Heart right ventricle (tissue), 16 donors: Measurements from ENCODE around the gene TMEM9B. TPM values are rescaled to one million over a fixed set of nuclear protein-coding genes. Genes with fewer than 3 reads are reported as not detected.

Source experiments
- ATAC-seq, 8 donors: fragments of 200-7000 bp; cut with Tn5 transposase; one replicate each; pipeline ENCODE4 v1.9.1; 2020; ENCODE audit warnings: mild to moderate bottlenecking in 8 of 8, moderate library complexity in 8 of 8, moderate number of reproducible peaks in 1 of 8
- DNase-seq, 2 donors: peaks; one replicate each; pipeline ENCODE4 v3.0.0-alpha.2; 2020
- H3K27ac ChIP-seq, 10 donors: fragments of 200-600 bp; sonication (generic) in 2 of 10; one replicate each; pipeline versions ENCODE4 v1.5.0 to v1.8.0; 2020 to 2022; ENCODE audit warnings: mild to moderate bottlenecking in 3 of 10
- H3K27me3 ChIP-seq, 7 donors: fragments of 200-600 bp; one replicate each; pipeline ENCODE4 v1.8.0; 2021 to 2022; ENCODE audit warnings: mild to moderate bottlenecking in 2 of 7
- H3K36me3 ChIP-seq, 9 donors: fragments of 200-600 bp; sonication (generic) in 1 of 9; one replicate each; pipeline versions ENCODE4 v1.5.0 to v1.8.0; 2020 to 2022; ENCODE audit warnings: mild to moderate bottlenecking in 2 of 9
- H3K4me1 ChIP-seq, 9 donors: fragments of 200-600 bp; sonication (generic) in 1 of 9; one replicate each; pipeline versions ENCODE4 v1.5.0 to v1.8.0; 2020 to 2022; ENCODE audit warnings: mild to moderate bottlenecking in 4 of 9
- H3K4me3 ChIP-seq, 10 donors: fragments of 200-600 bp; sonication (generic) in 2 of 10; one replicate each; pipeline versions ENCODE4 v1.5.0 to v1.8.0; 2020 to 2022; ENCODE audit warnings: mild to moderate bottlenecking in 7 of 10, moderate library complexity in 2 of 10
- H3K9me3 ChIP-seq, 11 donors: fragments of 200-600 bp in 10 of 11; sonication (generic) in 2 of 11; one replicate each; pipeline versions ENCODE4 v1.5.0 to v1.8.0; 2013 to 2022; ENCODE audit warnings: mild to moderate bottlenecking in 2 of 11, control low read depth in 1 of 11, moderate library complexity in 1 of 11
- CTCF ChIP-seq, 9 donors: fragments of 200-600 bp; sonication (generic) in 2 of 9; IDR thresholded peaks; one replicate each; pipeline versions ENCODE4 v1.5.0 to v1.8.0; 2021 to 2022; ENCODE audit warnings: antibody characterized with exemption in 9 of 9, mild to moderate bottlenecking in 5 of 9, moderate library complexity in 1 of 9
- WGBS, 2 donors: extraction: QIAGEN DNeasy Blood & Tissue Kit; methylation state at CpG; one replicate each; pipeline ENCODE4 v1.1.7; 2013; ENCODE audit warnings: inconsistent platforms in 1 of 2; 5-methylcytosine and 5-hydroxymethylcytosine counted together
- intact Hi-C, 10 donors: fragments of 100-400 bp; cut with DNase I; formaldehyde crosslinking; loops; one replicate each; pipeline versions ENCODE4 v1.11.1 to v1.14.2; 2022
- polyA plus RNA-seq, 2 donors: library from polyadenylated mRNA; stranded (reverse); fragments of 200-250 nt; gene quantifications; one replicate each; pipeline ENCODE4 v1.2.3, GENCODE V29; 2013
- total RNA-seq, 10 donors: library from RNA; stranded (reverse); fragmentation: NEBNext Ultra II Directional in 3 of 10; extraction: Animal tissue kit (Norgen Biotek cat#: 25700) in 3 of 10; gene quantifications; one replicate each; pipeline versions ENCODE4 v1.2.1 to v1.2.4, GENCODE V29; 2021 to 2023
- donor health status: Arrhythmogenic right ventricular cardiomyopathy.
- donor health status: ischemic (EF 13 %, LVEDD 7.1; RV severe dilation, severe dysfunction).
- donor health status: healthy with polysubstance abuse.
- donor health status: DM: no; HTN: yes; CAD: no.
- donor health status: DM: no; HTN: no; CAD: no.
- donor health status: ischemic (EF 25% LVEDD 6.9; RV normal size, moderate dysfunction).
- donor health status: ischemic (EF 25% LVEDD 5.7; RV mildly dilated, moderate dysfunction).
- donor health status: healthy.
- donor health status: DM: yes; HTN: yes; CAD: no.
- donor health status: Ischemic cardiomyopathy.
- donor health status: ischemic (EF 35%, LVEDD 5.7; RV mildly dilated, moderate dysfunction).
- donor health status: nonischemic (EF 11% LVEDD 7.7; RV severe dilation, severe dysfunction).
- donor health status: DM: yes; HTN: yes; CAD: no.
- donor health status: PGD.
- donor health status: ischemic (EF 29% LVEDD 5.4; RV normal size, mild dysfunction).
- donor health status: nonischemic (EF 23%, LVEDD 6.1; RV moderate dilation, normal function).

Gene TMEM9B
- total and polyA plus RNA-seq, 12 donors, result 23.8 to 56.7 (median 47.7) TPM

GRCh38 chr11:9008011-9008550 lies 43.8 kb upstream of the TMEM9B start:
- DNase-seq (no peak), ATAC-seq (no peak)
- H3K27me3 ChIP-seq, result peaks cover 0 to 23% (median 0%) of the 10 kb centered on the region in 7 donors
- no peak overlapping the region for H3K4me3 ChIP-seq
- no peaks in the 10 kb centered on the region for H3K36me3 ChIP-seq
- 54 to 57% methylated on average over 3 of the region's 3 CpGs for WGBS, 2 donors
- no peak for TF ChIP-seq CTCF (IDR thresholded peaks at IDR 0.05)
- peaks cover 0 to 15% (median 0%) of the 10 kb centered on the region in 11 donors for H3K9me3 ChIP-seq
- intact Hi-C loops, result no loop called here
- H3K27ac ChIP-seq, result no peak overlapping the region
- peaks cover 7 to 22% (median 14%) of the 10 kb centered on the region in 9 donors for H3K4me1 ChIP-seq

- Histone ChIP-seq H3K4me3 (no peak overlapping the region), H3K27ac (no peak overlapping the region), H3K27me3 (peaks cover 0 to 49% (median 22%) of the 10 kb centered on the region in 7 donors), H3K36me3 (no peaks in the 10 kb centered on the region), H3K9me3 (peaks cover 0 to 8% (median 0%) of the 10 kb centered on the region in 11 donors), H3K4me1 (peaks cover 7 to 27% (median 20%) of the 10 kb centered on the region in 9 donors)
- intact Hi-C loops, result no loop called here
- no peak for ATAC-seq
- WGBS, 2 donors, result 67 to 71% methylated on average over 4 of the region's 4 CpGs
- no peak for TF ChIP-seq CTCF (IDR thresholded peaks at IDR 0.05)
- no peak for DNase-seq
Measured at GRCh38 chr11:9005087-9005486, 40.8 kb upstream of the TMEM9B start.

GRCh38 chr11:9004183-9004926 lies 40.1 kb upstream of the TMEM9B start:
- Histone ChIP-seq H3K27ac (no peak overlapping the region), H3K9me3 (peaks cover 0 to under 1% (median 0%) of the 10 kb centered on the region in 11 donors), H3K4me1 (peaks cover 7 to 27% (median 20%) of the 10 kb centered on the region in 9 donors), H3K4me3 (peak overlapping the region; percentile 32 to 56 (median 54)), H3K27me3 (peaks cover 0 to 49% (median 26%) of the 10 kb centered on the region in 7 donors), H3K36me3 (no peaks in the 10 kb centered on the region)
- DNase-seq, result peak in 1 of 2 donors; percentile 21
- intact Hi-C loops, result no loop called here
- peak in 4 of 8 donors; percentile 7 to 60 (median 28) for ATAC-seq
- no peak for TF ChIP-seq CTCF (IDR thresholded peaks at IDR 0.05)
- 9 to 10% methylated on average over 67 to 69 of the region's 69 CpGs for WGBS, 2 donors

GRCh38 chr11:9003573-9004182 lies 39.4 kb upstream of the TMEM9B start, which contains the start of gene NRIP3:
Gene NRIP3, minus strand, starts transcription at chr11:9004001. Its CDS starts 66 bp downstream, at chr11:9003935.
- intact Hi-C loops, result no loop called here
- H3K4me1 ChIP-seq, result peaks cover 7 to 27% (median 20%) of the 10 kb centered on the region in 9 donors
- H3K27me3 ChIP-seq, result peaks cover 0 to 54% (median 31%) of the 10 kb centered on the region in 7 donors
- DNase-seq (peak; percentile 59 to 76), ATAC-seq (peak; percentile 84 to 92 (median 86))
- no peaks in the 10 kb centered on the region for H3K9me3 ChIP-seq
- H3K27ac ChIP-seq, result no peak within 1 kb of the TSS
- no peak for TF ChIP-seq CTCF (IDR thresholded peaks at IDR 0.05)
- WGBS, 2 donors, result 1 to 3% methylated on average over 82 to 83 of the region's 83 CpGs
- H3K36me3 ChIP-seq, result no peaks in the 10 kb centered on the region
- peak within 1 kb of the TSS; percentile 32 to 56 (median 54) for H3K4me3 ChIP-seq
